Epithelial cell of proximal tubule (primary cell): Measurements from ENCODE around the gene CISH. TPM values are rescaled to one million over a fixed set of nuclear protein-coding genes. Genes with fewer than 3 reads are reported as not detected.
A peak's percentile ranks its signal among the peaks of the same experiment; 100 is the strongest.

Experiments used
- DNase-seq: peaks from one replicate; pipeline ENCODE4 v3.0.0-alpha.2; 2011; ENCODE audit warnings: low read depth
- H3K4me3 ChIP-seq: 2 replicates; pipeline ENCODE4 v1.5.1; 2011; ENCODE audit warnings: low read depth, mild to moderate bottlenecking, low read length
- CTCF ChIP-seq: conservative IDR thresholded peaks from 2 replicates; pipeline ENCODE4 v1.5.1; 2012; ENCODE audit warnings: low read depth, mild to moderate bottlenecking, low read length
- total RNA-seq: library from RNA; depleted of rRNA; stranded (reverse); fragments of >200 nt; gene quantifications from 2 replicates; pipeline ENCODE4 v1.2.3, GENCODE V29; 2015

The CISH gene
- total RNA-seq, 1 donor from 2014 or later, result 1.8 TPM

GRCh38 chr3:50656417-50657195 is 45.0 kb upstream of the CISH start:
- TF ChIP-seq CTCF, result no peak
- H3K4me3 ChIP-seq, result no peak overlapping the region
- no peak for DNase-seq

- no peak for TF ChIP-seq CTCF
- no peak for DNase-seq
- no peak overlapping the region for H3K4me3 ChIP-seq
Measured at GRCh38 chr3:50655009-50655830, 43.6 kb upstream of the CISH start.

GRCh38 chr3:50653937-50654595 is 42.5 kb upstream of the CISH start:
- DNase-seq, result no peak
- TF ChIP-seq CTCF, result no peak
- H3K4me3 ChIP-seq, result no peak overlapping the region

GRCh38 chr3:50652709-50653108 is 41.1 kb upstream of the CISH start:
- H3K4me3 ChIP-seq, result no peak overlapping the region
- DNase-seq, result no peak
- peak; percentile 75 for TF ChIP-seq CTCF

- no peak for TF ChIP-seq CTCF
- no peak for DNase-seq
- no peak overlapping the region for H3K4me3 ChIP-seq
Measured at GRCh38 chr3:50651920-50652529, 40.5 kb upstream of the CISH start.

GRCh38 chr3:50651445-50651844 is 39.9 kb upstream of the CISH start:
- no peak for DNase-seq
- TF ChIP-seq CTCF, result no peak
- no peak overlapping the region for H3K4me3 ChIP-seq
